ENCODE data around the gene TMEM26.

Gene TMEM26

GRCh38 chr10:61456095-61456789, 3.1 kb upstream of the TMEM26 start:
- no peak overlapping the region for H3K4me3 ChIP-seq (ENCODE audit: low read length)
- H3K27me3 ChIP-seq (replicated peaks; ENCODE audit: control insufficient read depth, insufficient read depth, low read length), result peaks cover 22% of the 10 kb centered on the region
- no peaks in the 10 kb centered on the region for H3K9me3 ChIP-seq (ENCODE audit: control insufficient read depth, low read length)
- no peak for DNase-seq (ENCODE audit: low read depth)
- peaks cover 22% of the 10 kb centered on the region for H3K4me1 ChIP-seq (ENCODE audit: control insufficient read depth, insufficient read depth, low read length)
- no peaks in the 10 kb centered on the region for H3K36me3 ChIP-seq (ENCODE audit: control insufficient read depth, insufficient read depth, low read length, severe bottlenecking)
- no peak overlapping the region for H3K9ac ChIP-seq (ENCODE audit: low read length)

- H3K9ac ChIP-seq (ENCODE audit: low read length), result no peak overlapping the region
- DNase-seq (ENCODE audit: low read depth), result no peak
- no peaks in the 10 kb centered on the region for H3K36me3 ChIP-seq (ENCODE audit: control insufficient read depth, insufficient read depth, low read length, severe bottlenecking)
- peaks cover 22% of the 10 kb centered on the region for H3K4me1 ChIP-seq (ENCODE audit: control insufficient read depth, insufficient read depth, low read length)
- peaks cover 22% of the 10 kb centered on the region for H3K27me3 ChIP-seq (replicated peaks; ENCODE audit: control insufficient read depth, insufficient read depth, low read length)
- H3K4me3 ChIP-seq (ENCODE audit: low read length), result no peak overlapping the region
- H3K9me3 ChIP-seq (ENCODE audit: control insufficient read depth, low read length), result no peaks in the 10 kb centered on the region
Observed at GRCh38 chr10:61455656-61456055, 2.5 kb upstream of the TMEM26 start.

- no peak overlapping the region for H3K4me3 ChIP-seq (ENCODE audit: low read length)
- peaks cover 22% of the 10 kb centered on the region for H3K27me3 ChIP-seq (replicated peaks; ENCODE audit: control insufficient read depth, insufficient read depth, low read length)
- DNase-seq (ENCODE audit: low read depth), result no peak
- H3K4me1 ChIP-seq (ENCODE audit: control insufficient read depth, insufficient read depth, low read length), result peaks cover 22% of the 10 kb centered on the region
- no peak overlapping the region for H3K9ac ChIP-seq (ENCODE audit: low read length)
- H3K9me3 ChIP-seq (ENCODE audit: control insufficient read depth, low read length), result no peaks in the 10 kb centered on the region
- H3K36me3 ChIP-seq (ENCODE audit: control insufficient read depth, insufficient read depth, low read length, severe bottlenecking), result no peaks in the 10 kb centered on the region
Observed at GRCh38 chr10:61454541-61454940, 1.4 kb upstream of the TMEM26 start.

- no peak overlapping the region for H3K9ac ChIP-seq (ENCODE audit: low read length)
- H3K27me3 ChIP-seq (replicated peaks; ENCODE audit: control insufficient read depth, insufficient read depth, low read length), result peaks cover 18% of the 10 kb centered on the region
- no peaks in the 10 kb centered on the region for H3K36me3 ChIP-seq (ENCODE audit: control insufficient read depth, insufficient read depth, low read length, severe bottlenecking)
- H3K4me3 ChIP-seq (ENCODE audit: low read length), result peak overlapping the region; percentile 80
- no peaks in the 10 kb centered on the region for H3K9me3 ChIP-seq (ENCODE audit: control insufficient read depth, low read length)
- H3K4me1 ChIP-seq (ENCODE audit: control insufficient read depth, insufficient read depth, low read length), result peaks cover 22% of the 10 kb centered on the region
- DNase-seq (ENCODE audit: low read depth), result no peak
Observed at GRCh38 chr10:61452151-61452651, 980 bp downstream of the TMEM26 start.

GRCh38 chr10:61451357-61451756, 1.8 kb downstream of the TMEM26 start:
- DNase-seq (ENCODE audit: low read depth), result no peak
- Histone ChIP-seq H3K27me3 (replicated peaks; ENCODE audit: control insufficient read depth, insufficient read depth, low read length) (peaks cover 18% of the 10 kb centered on the region), H3K9me3 (ENCODE audit: control insufficient read depth, low read length) (no peaks in the 10 kb centered on the region), H3K36me3 (ENCODE audit: control insufficient read depth, insufficient read depth, low read length, severe bottlenecking) (no peaks in the 10 kb centered on the region), H3K9ac (ENCODE audit: low read length) (no peak overlapping the region), H3K4me3 (ENCODE audit: low read length) (no peak overlapping the region), H3K4me1 (ENCODE audit: control insufficient read depth, insufficient read depth, low read length) (peaks cover 17% of the 10 kb centered on the region)

GRCh38 chr10:61448841-61449600, 4.2 kb downstream of the TMEM26 start:
- H3K4me1 ChIP-seq (ENCODE audit: control insufficient read depth, insufficient read depth, low read length), result peaks cover 12% of the 10 kb centered on the region
- no peak overlapping the region for H3K9ac ChIP-seq (ENCODE audit: low read length)
- H3K4me3 ChIP-seq (ENCODE audit: low read length), result no peak overlapping the region
- no peak for DNase-seq (ENCODE audit: low read depth)
- H3K27me3 ChIP-seq (replicated peaks; ENCODE audit: control insufficient read depth, insufficient read depth, low read length), result peaks cover 18% of the 10 kb centered on the region
- no peaks in the 10 kb centered on the region for H3K9me3 ChIP-seq (ENCODE audit: control insufficient read depth, low read length)
- H3K36me3 ChIP-seq (ENCODE audit: control insufficient read depth, insufficient read depth, low read length, severe bottlenecking), result no peaks in the 10 kb centered on the region

GRCh38 chr10:61448091-61448490, 5.1 kb downstream of the TMEM26 start:
- Histone ChIP-seq H3K27me3 (replicated peaks; ENCODE audit: control insufficient read depth, insufficient read depth, low read length) (peaks cover 13% of the 10 kb centered on the region), H3K4me1 (ENCODE audit: control insufficient read depth, insufficient read depth, low read length) (peaks cover 10% of the 10 kb centered on the region), H3K36me3 (ENCODE audit: control insufficient read depth, insufficient read depth, low read length, severe bottlenecking) (no peaks in the 10 kb centered on the region), H3K9ac (ENCODE audit: low read length) (no peak overlapping the region), H3K9me3 (ENCODE audit: control insufficient read depth, low read length) (no peaks in the 10 kb centered on the region), H3K4me3 (ENCODE audit: low read length) (no peak overlapping the region)
- no peak for DNase-seq (ENCODE audit: low read depth)

GRCh38 chr10:61439058-61439609, 14.0 kb downstream of the TMEM26 start:
- H3K9me3 ChIP-seq (ENCODE audit: control insufficient read depth, low read length), result no peaks in the 10 kb centered on the region
- H3K4me3 ChIP-seq (ENCODE audit: low read length), result no peak overlapping the region
- no peak overlapping the region for H3K9ac ChIP-seq (ENCODE audit: low read length)
- H3K4me1 ChIP-seq (ENCODE audit: control insufficient read depth, insufficient read depth, low read length), result no peaks in the 10 kb centered on the region
- H3K27me3 ChIP-seq (replicated peaks; ENCODE audit: control insufficient read depth, insufficient read depth, low read length), result no peaks in the 10 kb centered on the region
- DNase-seq (ENCODE audit: low read depth), result no peak
- H3K36me3 ChIP-seq (ENCODE audit: control insufficient read depth, insufficient read depth, low read length, severe bottlenecking), result no peaks in the 10 kb centered on the region

GRCh38 chr10:61438141-61438988, 14.8 kb downstream of the TMEM26 start:
- no peaks in the 10 kb centered on the region for H3K9me3 ChIP-seq (ENCODE audit: control insufficient read depth, low read length)
- H3K9ac ChIP-seq (ENCODE audit: low read length), result no peak overlapping the region
- H3K4me1 ChIP-seq (ENCODE audit: control insufficient read depth, insufficient read depth, low read length), result no peaks in the 10 kb centered on the region
- H3K27me3 ChIP-seq (replicated peaks; ENCODE audit: control insufficient read depth, insufficient read depth, low read length), result no peaks in the 10 kb centered on the region
- H3K4me3 ChIP-seq (ENCODE audit: low read length), result no peak overlapping the region
- H3K36me3 ChIP-seq (ENCODE audit: control insufficient read depth, insufficient read depth, low read length, severe bottlenecking), result no peaks in the 10 kb centered on the region
- peak; percentile 67 for DNase-seq (ENCODE audit: low read depth)

- no peak overlapping the region for H3K9ac ChIP-seq (ENCODE audit: low read length)
- DNase-seq (ENCODE audit: low read depth), result no peak
- no peaks in the 10 kb centered on the region for H3K27me3 ChIP-seq (replicated peaks; ENCODE audit: control insufficient read depth, insufficient read depth, low read length)
- peaks cover 49% of the 10 kb centered on the region for H3K9me3 ChIP-seq (ENCODE audit: control insufficient read depth, low read length)
- H3K4me3 ChIP-seq (ENCODE audit: low read length), result no peak overlapping the region
- no peaks in the 10 kb centered on the region for H3K4me1 ChIP-seq (ENCODE audit: control insufficient read depth, insufficient read depth, low read length)
- H3K36me3 ChIP-seq (ENCODE audit: control insufficient read depth, insufficient read depth, low read length, severe bottlenecking), result no peaks in the 10 kb centered on the region
Observed at GRCh38 chr10:61423178-61423577, 30.0 kb downstream of the TMEM26 start.

GRCh38 chr10:61417661-61418060, 35.5 kb downstream of the TMEM26 start:
- DNase-seq (ENCODE audit: low read depth), result no peak
- no peak overlapping the region for H3K4me3 ChIP-seq (ENCODE audit: low read length)
- H3K36me3 ChIP-seq (ENCODE audit: control insufficient read depth, insufficient read depth, low read length, severe bottlenecking), result no peaks in the 10 kb centered on the region
- H3K9ac ChIP-seq (ENCODE audit: low read length), result no peak overlapping the region
- H3K27me3 ChIP-seq (replicated peaks; ENCODE audit: control insufficient read depth, insufficient read depth, low read length), result no peaks in the 10 kb centered on the region
- no peaks in the 10 kb centered on the region for H3K4me1 ChIP-seq (ENCODE audit: control insufficient read depth, insufficient read depth, low read length)
- H3K9me3 ChIP-seq (ENCODE audit: control insufficient read depth, low read length), result peaks cover 23% of the 10 kb centered on the region

Measured in adipocyte (in vitro differentiated cells).